H1 (cell line): ENCODE data around the gene DPF1. TPM values are rescaled to one million over a fixed set of nuclear protein-coding genes. Genes with fewer than 3 reads are reported as not detected.

Source experiments
- CTCF ChIA-PET: fragments of 300-600 bp; sonication (Branson Sonifier 250); formaldehyde crosslinking; loops from one replicate; lab custom pipeline; 2021; ENCODE audit not compliant: partially characterized antibody; lab: Charles Lee
- POLR2A ChIA-PET: fragments of 300-600 bp; sonication (Branson Sonifier 250); formaldehyde crosslinking; loops from one replicate; lab custom pipeline; 2021; ENCODE audit warnings: inconsistent platforms; ENCODE audit not compliant: partially characterized antibody; lab: Charles Lee
- DNase-seq, 2 experiments: peaks; one replicate each; pipeline versions ENCODE4 v3.0.0 to v3.0.0-alpha.2; 2010 to 2022; ENCODE audit warnings: low spot score in 2 of 2, low read depth in 1 of 2, mixed read lengths in 1 of 2
- FAIRE-seq: peaks from 2 replicates; lab custom pipeline; 2011; peaks lifted over from hg19 to GRCh38; lab: Jason Lieb, UNC
- H2AFZ ChIP-seq: 2 replicates; pipeline ENCODE4 v1.8.1; 2012; ENCODE audit warnings: low read length, inconsistent platforms
- H2AK5ac ChIP-seq: 2 replicates; pipeline ENCODE4 v1.6.1; 2013; ENCODE audit warnings: low read depth, low read length
- H2BK120ac ChIP-seq: replicated peaks from 2 replicates; pipeline ENCODE3; 2013; ENCODE audit warnings: low read depth, low read length, inconsistent platforms
- H2BK12ac ChIP-seq: 2 replicates; pipeline ENCODE4 v1.6.1; 2013; ENCODE audit warnings: low read depth, low read length
- H2BK15ac ChIP-seq: 2 replicates; pipeline ENCODE4 v1.6.1; 2013; ENCODE audit warnings: low read length
- H2BK20ac ChIP-seq: 2 replicates; pipeline ENCODE4 v1.6.1; 2013; ENCODE audit warnings: low read length
- H2BK5ac ChIP-seq: 2 replicates; pipeline ENCODE4 v1.6.1; 2013; ENCODE audit warnings: low read depth, low read length
- H3K14ac ChIP-seq: 2 replicates; pipeline ENCODE4 v1.6.1; 2013; ENCODE audit warnings: inconsistent platforms; ENCODE audit not compliant: insufficient read length
- H3K18ac ChIP-seq: 2 replicates; pipeline ENCODE4 v1.6.1; 2013; ENCODE audit warnings: low read length; ENCODE audit errors: extremely low read depth
- H3K23ac ChIP-seq: 2 replicates; pipeline ENCODE4 v1.6.1; 2013; ENCODE audit warnings: inconsistent platforms; ENCODE audit not compliant: insufficient read length
- H3K23me2 ChIP-seq: 2 replicates; pipeline ENCODE4 v1.6.1; 2013; ENCODE audit warnings: low read depth, low read length
- H3K27ac ChIP-seq: 2 replicates; pipeline ENCODE4 v1.6.1; 2011; ENCODE audit warnings: low read depth, low read length, inconsistent platforms
- H3K27me3 ChIP-seq, 4 experiments: replicated peaks in 1 of 4; 1 replicate in 1 of 4; 2 replicates in 3 of 4; pipeline versions ENCODE4 v1.6.1 to v1.8.1; 2011 to 2013; ENCODE audit warnings: low read length in 3 of 4, mild to moderate bottlenecking in 3 of 4, inconsistent platforms in 2 of 4, mixed read lengths in 2 of 4, moderate library complexity in 1 of 4; ENCODE audit not compliant: control insufficient read depth in 3 of 4, insufficient read depth in 3 of 4; ENCODE audit errors: extremely low read depth in 1 of 4
- H3K36me3 ChIP-seq, 4 experiments: 2 replicates each; pipeline versions ENCODE4 v1.6.1 to v1.8.1; 2011 to 2013; ENCODE audit warnings: mild to moderate bottlenecking in 4 of 4, low read length in 3 of 4, moderate library complexity in 2 of 4, control low read depth in 1 of 4, inconsistent platforms in 1 of 4; ENCODE audit not compliant: insufficient read depth in 4 of 4, control insufficient read depth in 2 of 4
- H3K4ac ChIP-seq: replicated peaks from 2 replicates; pipeline ENCODE3; 2013; ENCODE audit warnings: low read length, low read depth, mixed read lengths, inconsistent platforms; ENCODE audit not compliant: insufficient read length
- H3K4me1 ChIP-seq, 4 experiments: replicated peaks in 1 of 4; 1 replicate in 1 of 4; 2 replicates in 3 of 4; pipeline versions ENCODE4 v1.6.1 to v1.8.1; 2011 to 2013; ENCODE audit warnings: low read length in 3 of 4, inconsistent platforms in 2 of 4, mixed read lengths in 1 of 4; ENCODE audit not compliant: insufficient read depth in 4 of 4, control insufficient read depth in 3 of 4
- H3K4me2 ChIP-seq, 2 experiments: 2 replicates each; pipeline versions ENCODE4 v1.6.1 to v1.8.1; 2011 to 2013; ENCODE audit warnings: low read depth in 2 of 2, low read length in 2 of 2, control low read depth in 1 of 2, inconsistent platforms in 1 of 2, mild to moderate bottlenecking in 1 of 2; ENCODE audit not compliant: insufficient read depth in 1 of 2
- H3K4me3 ChIP-seq, 4 experiments: fragments of 200-600, 300-600 bp in 1 of 4; sonication (generic), shearing (Covaris generic), sonication (Bioruptor Twin) in 1 of 4; 2 replicates each; pipeline versions ENCODE4 v1.5.1 to v1.8.1; 2011 to 2016; ENCODE audit warnings: low read length in 4 of 4, low read depth in 3 of 4, control low read depth in 2 of 4, inconsistent platforms in 2 of 4, mild to moderate bottlenecking in 2 of 4, mixed read lengths in 1 of 4, moderate library complexity in 1 of 4; ENCODE audit not compliant: insufficient read depth in 2 of 4; ENCODE audit errors: extremely low read depth in 1 of 4
- H3K56ac ChIP-seq: replicated peaks from 2 replicates; pipeline ENCODE3; 2013; ENCODE audit warnings: low read depth, mild to moderate bottlenecking, mixed read lengths, low read length, inconsistent platforms; ENCODE audit not compliant: insufficient read length
- H3K79me1 ChIP-seq: 2 replicates; pipeline ENCODE4 v1.6.1; 2013; ENCODE audit warnings: low read depth, low read length, control low read depth
- H3K79me2 ChIP-seq, 2 experiments: 2 replicates each; pipeline versions ENCODE4 v1.6.1 to v1.8.1; 2012 to 2013; ENCODE audit warnings: low read length in 2 of 2, mild to moderate bottlenecking in 2 of 2, inconsistent platforms in 1 of 2; ENCODE audit not compliant: insufficient read depth in 2 of 2, control insufficient read depth in 1 of 2
- H3K9ac ChIP-seq, 4 experiments: replicated peaks in 1 of 4; 1 replicate in 1 of 4; 2 replicates in 3 of 4; pipeline versions ENCODE4 v1.6.1 to v1.8.1; 2011 to 2013; ENCODE audit warnings: low read depth in 3 of 4, low read length in 3 of 4, control low read depth in 2 of 4, mild to moderate bottlenecking in 2 of 4, moderate library complexity in 2 of 4, inconsistent platforms in 1 of 4; ENCODE audit errors: extremely low read depth in 1 of 4
- H3K9me3 ChIP-seq, 2 experiments: 2 replicates each; pipeline versions ENCODE4 v1.6.1 to v1.8.1; 2012 to 2013; ENCODE audit warnings: mild to moderate bottlenecking in 2 of 2, moderate library complexity in 2 of 2, control low read depth in 1 of 2, inconsistent platforms in 1 of 2, low read depth in 1 of 2, low read length in 1 of 2, mixed read lengths in 1 of 2; ENCODE audit not compliant: insufficient read depth in 2 of 2
- H4K20me1 ChIP-seq, 2 experiments: replicated peaks in 1 of 2; 2 replicates each; pipeline versions ENCODE3 to v1.8.1; 2011 to 2013; ENCODE audit warnings: inconsistent platforms in 2 of 2, low read length in 2 of 2, mild to moderate bottlenecking in 1 of 2; ENCODE audit not compliant: insufficient read depth in 2 of 2, control insufficient read depth in 1 of 2
- H4K5ac ChIP-seq: 2 replicates; pipeline ENCODE4 v1.6.1; 2013; ENCODE audit warnings: low read length, low read depth, mixed read lengths, inconsistent platforms; ENCODE audit not compliant: insufficient read length
- H4K8ac ChIP-seq: 2 replicates; pipeline ENCODE4 v1.8.0; 2013; ENCODE audit warnings: mild to moderate bottlenecking, moderate library complexity, low read length, inconsistent platforms; ENCODE audit not compliant: insufficient read depth; ENCODE audit errors: extremely low read depth
- H4K91ac ChIP-seq: replicated peaks from 2 replicates; pipeline ENCODE3; 2013; ENCODE audit warnings: low read length, mixed read lengths, inconsistent platforms; ENCODE audit not compliant: insufficient read length
- CBX5 ChIP-seq: fragments of 300-800, 300-1000 bp; sonication (generic); IDR thresholded peaks from 2 replicates; pipeline ENCODE4 v1.7.1; 2016; ENCODE audit warnings: antibody characterized with exemption, low read length, low read depth
- CTBP2 ChIP-seq: IDR thresholded peaks from 2 replicates; pipeline ENCODE4 v1.7.0; 2011; ENCODE audit warnings: borderline replicate concordance, mild to moderate bottlenecking, moderate library complexity, mixed read lengths, low read length; ENCODE audit not compliant: insufficient read depth, insufficient read length
- EGR1 ChIP-seq: IDR thresholded peaks from 2 replicates; pipeline ENCODE4 v1.6.1; 2011; ENCODE audit warnings: low read depth, low read length, borderline replicate concordance
- GABPA ChIP-seq: IDR thresholded peaks from 2 replicates; pipeline ENCODE4 v1.6.1; 2011; ENCODE audit warnings: mild to moderate bottlenecking, low read length, moderate library complexity, borderline replicate concordance; ENCODE audit not compliant: insufficient read depth
- HDAC2 ChIP-seq, 2 experiments: fragments of 300-600 bp in 1 of 2; sonication (generic) in 1 of 2; IDR thresholded peaks; 2 replicates each; pipeline ENCODE4 v1.6.1; 2011 to 2012; ENCODE audit warnings: low read depth in 2 of 2, low read length in 2 of 2, mild to moderate bottlenecking in 2 of 2, moderate library complexity in 2 of 2, borderline replicate concordance in 1 of 2, inconsistent platforms in 1 of 2
- HDAC6 ChIP-seq: IDR thresholded peaks from one replicate; pipeline ENCODE4 v1.7.1; 2012; ENCODE audit warnings: low read depth, mild to moderate bottlenecking, inconsistent platforms, low read length, moderate library complexity
- JUN ChIP-seq: IDR thresholded peaks from 2 replicates; pipeline ENCODE4 v1.6.1; 2011; ENCODE audit warnings: low read depth, mild to moderate bottlenecking, improper control_type of control experiment, low read length
- KDM1A ChIP-seq: fragments of 200-600, 300-600 bp; sonication (generic); IDR thresholded peaks from 2 replicates; pipeline ENCODE4 v1.7.1; 2016; ENCODE audit warnings: mild to moderate bottlenecking, low read length, borderline replicate concordance
- POU5F1 ChIP-seq: IDR thresholded peaks from 2 replicates; pipeline ENCODE4 v1.6.1; 2011; ENCODE audit warnings: low read depth, mild to moderate bottlenecking, low read length, moderate library complexity
- SP2 ChIP-seq: IDR thresholded peaks from 2 replicates; pipeline ENCODE4 v1.6.1; 2012; ENCODE audit warnings: mild to moderate bottlenecking, low read length, inconsistent platforms
- TAF1 ChIP-seq: IDR thresholded peaks from 2 replicates; pipeline ENCODE4 v1.6.1; 2011; ENCODE audit warnings: mild to moderate bottlenecking, low read depth, low read length
- WGBS, 2 experiments: shearing (Covaris generic) in 1 of 2; methylation state at CpG; one replicate each; pipeline versions ENCODE4 v1.1.6 to v1.1.7; 2013 to 2015; ENCODE audit warnings: low lambda C conversion rate in 2 of 2, mixed read lengths in 2 of 2, inconsistent platforms in 1 of 2, low coverage in 1 of 2, missing lambda C conversion rate in 1 of 2; ENCODE audit not compliant: insufficient replicate concordance in 2 of 2, insufficient coverage in 1 of 2, insufficient read length in 1 of 2; ENCODE audit errors: extremely low coverage in 1 of 2, missing lambda C conversion rate in 1 of 2; 5-methylcytosine and 5-hydroxymethylcytosine counted together
- polyA plus RNA-seq, 7 experiments: library from polyadenylated mRNA; depleted of rRNA in 3 of 7; stranded (reverse) in 5 of 7; unstranded in 2 of 7; fragments of >200 nt in 5 of 7; fragments of 200-250 nt in 2 of 7; gene quantifications; 1 replicate in 5 of 7; 2 replicates in 1 of 7; 4 replicates in 1 of 7; pipeline versions ENCODE4 v1.2.1 to v1.2.3, GENCODE V29; 2011 to 2013; ENCODE audit warnings: missing spikeins in 2 of 7, mixed read lengths in 2 of 7
- total RNA-seq: library from RNA; stranded (reverse); fragmentation: NEBNext Ultra II Directional; extraction: Animal tissue kit (Norgen Biotek cat#: 25700); gene quantifications from 2 replicates; pipeline ENCODE4 v1.2.1, GENCODE V29; 2021

The DPF1 gene
- total and polyA plus RNA-seq, 2 of the 8 experiments (the other 6 are each of a cell fraction or from before 2014, with no cell fraction given) = 12.9 to 15.6 TPM

DNA sequence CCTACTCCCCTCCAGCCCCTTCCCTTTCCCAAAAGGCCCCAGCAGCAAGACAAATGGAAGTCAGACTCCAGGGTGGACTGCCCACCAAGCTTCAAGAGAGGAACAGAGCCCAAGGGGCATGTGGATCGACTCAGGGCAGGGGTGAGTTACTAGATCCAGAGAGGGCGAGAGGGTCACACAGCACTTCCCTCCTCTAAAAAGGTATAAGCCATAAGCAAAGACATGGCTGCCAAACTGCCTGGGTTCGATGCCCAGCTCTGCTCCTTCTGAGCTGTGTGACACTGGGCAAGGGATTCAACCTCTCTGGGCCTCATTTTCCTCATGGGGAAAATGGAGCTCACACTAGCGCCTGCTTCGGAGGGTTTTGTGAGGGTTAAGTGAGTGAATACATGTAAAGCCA is 28.4 kb upstream of the DPF1 start:
- Histone ChIP-seq H2AK5ac (peak overlapping the region; percentile 75; the same call in 1 of the 2 replicates), H3K4me1 (peaks cover 10 to 41% (median 24%) of the 10 kb centered on the region in 4 experiments), H3K27ac (no peak overlapping the region), H3K4me2 (peak overlapping the region; percentile 44 to 75), H3K79me2 (no peaks in the 10 kb centered on the region), H2BK12ac (peak overlapping the region; percentile 68; the same call in 1 of the 2 replicates), H3K4me3 (no peak overlapping the region), H3K79me1 (0 out of 2 replicates have a peak, but pooled peaks cover 2% of the 10 kb centered on the region), H3K14ac (no peak overlapping the region), H3K9ac (no peak overlapping the region), H3K36me3 (no peaks in the 10 kb centered on the region), H4K5ac (no peak overlapping the region), H3K27me3 (peaks cover 0 to 16% (median 12%) of the 10 kb centered on the region in 4 experiments; a peak in 4 of 7 replicates), H4K20me1 (peaks cover 0 to 2% of the 10 kb centered on the region in 2 experiments), H2BK120ac (no peak overlapping the region), H2AFZ (no peak overlapping the region), H2BK15ac (no peak overlapping the region), H4K8ac (no peak overlapping the region), H3K4ac (peak overlapping the region; percentile 6), H3K18ac (no peak overlapping the region; the same call in 1 of the 2 replicates), H4K91ac (peak overlapping the region; percentile 29), H3K23ac (no peak overlapping the region), H3K56ac (no peak overlapping the region), H2BK5ac (peak overlapping the region; percentile 71; the same call in 1 of the 2 replicates), H2BK20ac (peak overlapping the region; percentile 90; the same call in 1 of the 2 replicates), H3K9me3 (no peaks in the 10 kb centered on the region), H3K23me2 (peaks cover 8% of the 10 kb centered on the region; the same call in 1 of the 2 replicates)
- ChIA-PET CTCF (interaction anchor here (1.1 to 10.2 kb wide), 10 partner anchors 9 to 133 kb away, joined by 4 to 124 read pairs (median 6); partner anchors contain the start of genes C19orf33 and SPINT2), POLR2A (interaction anchor here (0.7 to 3.4 kb wide), 11 partner anchors 9 to 135 kb away, joined by 3 to 19 read pairs (median 6); partner anchors contain the start of genes C19orf33, GGN and SPINT2)
- TF ChIP-seq SP2 = no peak
- TF ChIP-seq EGR1 = no peak
- peak; percentile 96 for TF ChIP-seq KDM1A
- TF ChIP-seq TAF1 = no peak
- TF ChIP-seq CTBP2 = no peak
- peak in 1 of 2 experiments; percentile 85; a peak in 1 of 4 replicates for TF ChIP-seq HDAC2 (IDR thresholded peaks at IDR 0.05; ENCODE audit: borderline replicate concordance in 1 of 2, low read depth in 2 of 2, low read length in 2 of 2)
- TF ChIP-seq JUN = no peak
- no peak for TF ChIP-seq HDAC6
- TF ChIP-seq GABPA = no peak
- no peak for TF ChIP-seq CBX5
- no peak for TF ChIP-seq POU5F1
- 98% methylated on average over 5 of the region's 5 CpGs; no CpG with 5 or more reads in 1 of the 2 experiments for WGBS, 2 experiments
- DNase-seq (no peak), FAIRE-seq (no peak)
